Panc1 (cell line): ENCODE data around the gene RMND1. TPM values are rescaled to one million over a fixed set of nuclear protein-coding genes. Genes with fewer than 3 reads are reported as not detected.

Source experiments
- ATAC-seq: fragments of 200-7000 bp; cut with Tn5 transposase; 2 replicates; pipeline ENCODE4 v1.9.1; 2020; ENCODE audit warnings: mild to moderate bottlenecking, moderate library complexity
- BruUV-seq: library from RNA; stranded (reverse); fragments of 400-500 nt; replicated peaks from 2 replicates; lab custom pipeline; 2021; lab: Mats Ljungman, UMichigan
- CTCF ChIA-PET: fragments of 300-600 bp; sonication (Branson Sonifier 250); formaldehyde crosslinking; loops from one replicate; lab custom pipeline; 2022; ENCODE audit warnings: antibody characterized with exemption; lab: Charles Lee
- POLR2A ChIA-PET: fragments of 300-600 bp; sonication (Branson Sonifier 250); formaldehyde crosslinking; loops from one replicate; lab custom pipeline; 2022; ENCODE audit warnings: antibody characterized with exemption; lab: Charles Lee
- DNase-seq: peaks from one replicate; pipeline ENCODE4 v3.0.0-alpha.2; 2010; ENCODE audit warnings: low read depth, low spot score
- H3K27ac ChIP-seq: 2 replicates; pipeline ENCODE4 v1.5.1; 2011; ENCODE audit warnings: mild to moderate bottlenecking, low read length, inconsistent platforms
- H3K27me3 ChIP-seq: fragments of 200-500 bp; sonication (Bioruptor generic); 2 replicates; pipeline ENCODE4 v1.6.0; 2014; ENCODE audit warnings: low read length, inconsistent platforms; ENCODE audit not compliant: control insufficient read depth, insufficient read depth
- H3K36me3 ChIP-seq: fragments of 200-500 bp; sonication (Bioruptor generic); 2 replicates; pipeline ENCODE4 v1.5.1; 2014; ENCODE audit warnings: inconsistent platforms, mild to moderate bottlenecking, low read length, moderate library complexity; ENCODE audit not compliant: control insufficient read depth, insufficient read depth
- H3K4me1 ChIP-seq: 2 replicates; pipeline ENCODE4 v1.5.1; 2011; ENCODE audit warnings: inconsistent platforms, mild to moderate bottlenecking, low read length, moderate library complexity; ENCODE audit not compliant: control insufficient read depth, insufficient read depth
- H3K4me3 ChIP-seq, 2 experiments: 2 replicates each; pipeline ENCODE4 v1.5.1; 2011 to 2012; ENCODE audit warnings: low read depth in 2 of 2, low read length in 2 of 2, mild to moderate bottlenecking in 2 of 2, inconsistent platforms in 1 of 2, moderate library complexity in 1 of 2
- H3K9me3 ChIP-seq: fragments of 200-500 bp; sonication (Bioruptor generic); 2 replicates; pipeline ENCODE4 v1.5.1; 2014; ENCODE audit warnings: low read depth, mild to moderate bottlenecking, inconsistent platforms, low read length, moderate library complexity; ENCODE audit not compliant: control insufficient read depth, insufficient read depth
- CTCF ChIP-seq: fragments of 450-650 bp; IDR thresholded peaks from 2 replicates; pipeline ENCODE4 v1.5.1; 2017; ENCODE audit warnings: mild to moderate bottlenecking
- POLR2AphosphoS5 ChIP-seq: IDR thresholded peaks from 2 replicates; pipeline ENCODE4 v1.6.1; 2012; ENCODE audit warnings: mild to moderate bottlenecking, low read depth, low read length, moderate library complexity
- REST ChIP-seq, 2 experiments: IDR thresholded peaks; 2 replicates each; pipeline ENCODE4 v1.6.1; 2011 to 2012; ENCODE audit warnings: low read depth in 2 of 2, control low read depth in 1 of 2, low read length in 1 of 2, mild to moderate bottlenecking in 1 of 2, moderate library complexity in 1 of 2; ENCODE audit not compliant: insufficient read depth in 1 of 2
- SIN3A ChIP-seq: IDR thresholded peaks from 2 replicates; pipeline ENCODE4 v1.6.1; 2012; ENCODE audit warnings: low read depth, mild to moderate bottlenecking, low read length, moderate library complexity, borderline replicate concordance; ENCODE audit not compliant: insufficient read depth
- TCF7L2 ChIP-seq: IDR thresholded peaks from 2 replicates; pipeline ENCODE4 v1.6.1; 2011; ENCODE audit warnings: mild to moderate bottlenecking, low read depth, low read length, inconsistent platforms
- in situ Hi-C: cut with HindIII; loops from 2 replicates; pipeline ENCODE4 v1.10.0; 2016; ENCODE audit warnings: low sequenced_read_pairs, low pct_unique_long_range_greater_than_20kb
- intact Hi-C: fragments of 100-400 bp; cut with micrococcal nuclease; formaldehyde crosslinking; loops from one replicate; pipeline ENCODE4 v1.10.0; 2022; ENCODE audit not compliant: unreplicated experiment
- total RNA-seq: library from RNA; stranded (reverse); gene quantifications from one replicate; pipeline ENCODE4 v1.2.1, GENCODE V29; 2021; ENCODE audit not compliant: unreplicated experiment

Gene RMND1
- total RNA-seq, 1 experiment from 2014 or later, result 16.1 TPM

GRCh38 chr6:151431337-151431736 lies 20.6 kb downstream of the RMND1 start:
- TF ChIP-seq CTCF (no peak), POLR2AphosphoS5 (no peak), SIN3A (no peak), TCF7L2 (no peak), REST (IDR thresholded peaks at IDR 0.05; ENCODE audit: insufficient read depth in 1 of 2, low read depth in 2 of 2, low read length in 1 of 2) (no peak)
- Histone ChIP-seq H3K27me3 (no peaks in the 10 kb centered on the region), H3K9me3 (no peaks in the 10 kb centered on the region), H3K4me3 (no peak overlapping the region), H3K4me1 (no peaks in the 10 kb centered on the region), H3K36me3 (peaks cover 21% of the 10 kb centered on the region), H3K27ac (no peak overlapping the region)
- DNase-seq (no peak), ATAC-seq (no peak)
- POLR2A ChIA-PET, result no interaction called here
- intact Hi-C loops (no loop called here), in situ Hi-C loops (no loop called here)
- BruUV-seq, result no TSS peak
- CTCF ChIA-PET, result no interaction called here

DNA sequence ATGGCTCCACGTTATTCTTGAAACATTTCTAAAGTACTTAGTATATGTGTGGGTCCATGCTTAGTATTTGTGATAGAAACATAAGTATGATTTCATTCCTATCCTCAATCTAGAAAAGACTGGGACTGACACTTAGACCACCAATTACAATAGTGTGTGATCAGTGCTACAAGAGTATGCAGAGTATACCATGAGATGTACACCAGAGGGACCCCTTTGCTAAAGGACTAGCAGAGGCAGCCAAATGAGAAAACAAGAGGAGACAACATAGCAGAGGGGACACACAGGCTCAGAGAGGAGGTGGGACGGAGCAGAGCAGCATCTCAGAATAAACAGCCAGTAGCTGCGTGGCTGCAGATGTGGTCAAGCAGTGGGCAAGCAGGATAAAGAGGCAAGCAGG lies 21.0 kb downstream of the RMND1 start:
- H3K4me1 ChIP-seq, result no peaks in the 10 kb centered on the region
- ChIA-PET POLR2A (no interaction called here), CTCF (no interaction called here)
- DNase-seq (no peak), ATAC-seq (peak; percentile 73)
- in situ Hi-C loops, result no loop called here
- no peak overlapping the region for H3K27ac ChIP-seq
- BruUV-seq, result no TSS peak
- H3K9me3 ChIP-seq, result no peaks in the 10 kb centered on the region
- no peak overlapping the region for H3K4me3 ChIP-seq
- H3K27me3 ChIP-seq, result no peaks in the 10 kb centered on the region
- peaks cover 21% of the 10 kb centered on the region for H3K36me3 ChIP-seq
- TF ChIP-seq POLR2AphosphoS5, result no peak
- TF ChIP-seq REST (IDR thresholded peaks at IDR 0.05; ENCODE audit: insufficient read depth in 1 of 2, low read depth in 2 of 2, low read length in 1 of 2), result no peak
- TF ChIP-seq TCF7L2, result no peak
- no peak for TF ChIP-seq SIN3A
- TF ChIP-seq CTCF, result no peak
- intact Hi-C loops, result no loop called here
